Loucy (cell line): ENCODE measurements around the gene SMIM21.

Source experiments
- H2AFZ ChIP-seq: fragments of 200-600 bp; sonication (generic); 2 replicates; pipeline ENCODE4 v1.6.0; 2016; ENCODE audit warnings: antibody characterized with exemption, mild to moderate bottlenecking, low read length, moderate library complexity
- H3F3A ChIP-seq: fragments of 200-600 bp; 2 replicates; pipeline ENCODE4 v1.6.0; 2016; ENCODE audit warnings: antibody characterized with exemption, low read depth, mild to moderate bottlenecking
- H3K27me3 ChIP-seq: fragments of 200-600 bp; sonication (generic); 2 replicates; pipeline ENCODE4 v1.6.1; 2014; ENCODE audit warnings: low read length, mild to moderate bottlenecking; ENCODE audit not compliant: insufficient read depth, poor library complexity, severe bottlenecking
- H3K36me3 ChIP-seq: fragments of 200-600 bp; sonication (generic); 2 replicates; pipeline ENCODE4 v1.6.1; 2016; ENCODE audit warnings: low read length; ENCODE audit not compliant: insufficient read depth
- H3K4me1 ChIP-seq: fragments of 200-600 bp; sonication (generic); 2 replicates; pipeline ENCODE4 v1.5.1; 2014; ENCODE audit warnings: low read length, mild to moderate bottlenecking; ENCODE audit not compliant: insufficient read depth, poor library complexity, severe bottlenecking
- H3K4me2 ChIP-seq: fragments of 200-600 bp; sonication (generic); 2 replicates; pipeline ENCODE4 v1.6.0; 2014; ENCODE audit warnings: antibody characterized with exemption, low read length, low read depth, mild to moderate bottlenecking; ENCODE audit not compliant: poor library complexity, severe bottlenecking
- H3K4me3 ChIP-seq: fragments of 200-600 bp; sonication (generic); 2 replicates; pipeline ENCODE4 v1.5.1; 2014; ENCODE audit warnings: low read length, mild to moderate bottlenecking, mixed read lengths; ENCODE audit not compliant: poor library complexity, severe bottlenecking
- H3K79me2 ChIP-seq: fragments of 200-600 bp; sonication (generic); 2 replicates; pipeline ENCODE4 v1.6.1; 2014; ENCODE audit warnings: low read length; ENCODE audit not compliant: insufficient read depth
- H3K9ac ChIP-seq: fragments of 200-600 bp; sonication (generic); 2 replicates; pipeline ENCODE4 v1.6.0; 2014; ENCODE audit warnings: mild to moderate bottlenecking, low read depth, low read length, moderate library complexity; ENCODE audit not compliant: poor library complexity, severe bottlenecking
- H3K9me2 ChIP-seq: fragments of 200-600 bp; sonication (generic); replicated peaks from 2 replicates; pipeline ENCODE4 v1.6.1; 2016; ENCODE audit warnings: low read depth, low read length, mixed read lengths
- H3K9me3 ChIP-seq: fragments of 200-600 bp; sonication (generic); 2 replicates; pipeline ENCODE4 v1.6.1; 2014; ENCODE audit warnings: mild to moderate bottlenecking, antibody characterized with exemption, low read length, low read depth; ENCODE audit not compliant: insufficient read depth
- H4K20me1 ChIP-seq: fragments of 200-600 bp; sonication (generic); 2 replicates; pipeline ENCODE4 v1.6.0; 2014; ENCODE audit warnings: antibody characterized with exemption, low read length, mild to moderate bottlenecking; ENCODE audit not compliant: insufficient read depth, poor library complexity, severe bottlenecking
- CTCF ChIP-seq: fragments of 200-600 bp; sonication (generic); conservative IDR thresholded peaks from 2 replicates; pipeline ENCODE4 v1.5.1; 2014; ENCODE audit warnings: mild to moderate bottlenecking, antibody characterized with exemption, low read length
- EZH2phosphoT487 ChIP-seq: fragments of 200-600 bp; IDR thresholded peaks from 2 replicates; pipeline ENCODE4 v1.6.1; 2018; ENCODE audit warnings: antibody characterized with exemption, mild to moderate bottlenecking, moderate library complexity, borderline replicate concordance

The SMIM21 gene

GRCh38 chr18:75378376-75379315 is 48.9 kb downstream of the SMIM21 start:
- Histone ChIP-seq H3K4me2 (no peak overlapping the region), H3K4me1 (no peaks in the 10 kb centered on the region), H3K9me2 (no peaks in the 10 kb centered on the region), H4K20me1 (no peaks in the 10 kb centered on the region), H3K9ac (no peak overlapping the region), H3K36me3 (no peaks in the 10 kb centered on the region), H3F3A (no peaks in the 10 kb centered on the region), H3K27me3 (no peaks in the 10 kb centered on the region), H3K9me3 (no peaks in the 10 kb centered on the region), H2AFZ (no peak overlapping the region), H3K4me3 (no peak overlapping the region), H3K79me2 (no peaks in the 10 kb centered on the region)
- TF ChIP-seq EZH2phosphoT487 (no peak), CTCF (no peak)

- no peaks in the 10 kb centered on the region for H3K9me2 ChIP-seq
- H3K79me2 ChIP-seq: no peaks in the 10 kb centered on the region
- no peak overlapping the region for H3K4me3 ChIP-seq
- no peak overlapping the region for H3K4me2 ChIP-seq
- H2AFZ ChIP-seq: no peak overlapping the region
- no peak overlapping the region for H3K9ac ChIP-seq
- no peaks in the 10 kb centered on the region for H3F3A ChIP-seq
- H3K36me3 ChIP-seq: no peaks in the 10 kb centered on the region
- TF ChIP-seq CTCF (no peak), EZH2phosphoT487 (no peak)
- H3K27me3 ChIP-seq: no peaks in the 10 kb centered on the region
- no peaks in the 10 kb centered on the region for H3K4me1 ChIP-seq
- H3K9me3 ChIP-seq: no peaks in the 10 kb centered on the region
- no peaks in the 10 kb centered on the region for H4K20me1 ChIP-seq
Measured at GRCh38 chr18:75377926-75378325, 49.6 kb downstream of the SMIM21 start.

DNA sequence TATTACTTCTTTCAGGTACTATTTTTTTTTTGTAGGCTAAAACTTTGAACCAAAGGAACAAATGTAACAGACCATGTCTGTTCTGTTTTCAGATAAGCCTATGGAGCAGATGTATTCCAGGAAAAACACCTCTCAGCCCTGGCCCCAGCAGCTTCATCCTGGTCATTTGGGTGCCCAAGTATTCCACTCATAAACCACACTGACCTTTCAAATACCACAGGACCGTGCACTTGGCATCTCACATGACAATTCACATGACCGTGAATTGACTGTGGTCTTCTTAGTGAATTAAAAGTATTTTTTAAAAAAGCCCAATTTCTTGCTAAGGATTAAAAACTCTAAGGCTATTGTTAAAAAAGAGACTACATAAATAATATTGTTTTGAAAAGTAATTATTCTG is 50.2 kb downstream of the SMIM21 start:
- H3K79me2 ChIP-seq: no peaks in the 10 kb centered on the region
- H3F3A ChIP-seq: no peaks in the 10 kb centered on the region
- no peaks in the 10 kb centered on the region for H4K20me1 ChIP-seq
- H3K4me3 ChIP-seq: no peak overlapping the region
- H2AFZ ChIP-seq: no peak overlapping the region
- H3K4me1 ChIP-seq: no peaks in the 10 kb centered on the region
- TF ChIP-seq EZH2phosphoT487: no peak
- TF ChIP-seq CTCF: no peak
- H3K27me3 ChIP-seq: no peaks in the 10 kb centered on the region
- no peaks in the 10 kb centered on the region for H3K9me3 ChIP-seq
- no peak overlapping the region for H3K4me2 ChIP-seq
- no peaks in the 10 kb centered on the region for H3K9me2 ChIP-seq
- H3K9ac ChIP-seq: no peak overlapping the region
- no peaks in the 10 kb centered on the region for H3K36me3 ChIP-seq
